NCI-H2029 treated with DMSO at 0.1 percent for 48 hours (cell line): ENCODE data around the gene EXOSC3.
A peak's percentile ranks its signal among the peaks of the same experiment; 100 is the strongest.
"Not testable (repeated sequence)": the region's sequence is repeated elsewhere in the genome, so short reads cannot be mapped to it uniquely, and the experiment has no call there.

ENCODE experiments used
- DNase-seq: peaks from one replicate; lab custom pipeline; 2025; lab: John Stamatoyannopoulos, UW

The EXOSC3 gene

DNA sequence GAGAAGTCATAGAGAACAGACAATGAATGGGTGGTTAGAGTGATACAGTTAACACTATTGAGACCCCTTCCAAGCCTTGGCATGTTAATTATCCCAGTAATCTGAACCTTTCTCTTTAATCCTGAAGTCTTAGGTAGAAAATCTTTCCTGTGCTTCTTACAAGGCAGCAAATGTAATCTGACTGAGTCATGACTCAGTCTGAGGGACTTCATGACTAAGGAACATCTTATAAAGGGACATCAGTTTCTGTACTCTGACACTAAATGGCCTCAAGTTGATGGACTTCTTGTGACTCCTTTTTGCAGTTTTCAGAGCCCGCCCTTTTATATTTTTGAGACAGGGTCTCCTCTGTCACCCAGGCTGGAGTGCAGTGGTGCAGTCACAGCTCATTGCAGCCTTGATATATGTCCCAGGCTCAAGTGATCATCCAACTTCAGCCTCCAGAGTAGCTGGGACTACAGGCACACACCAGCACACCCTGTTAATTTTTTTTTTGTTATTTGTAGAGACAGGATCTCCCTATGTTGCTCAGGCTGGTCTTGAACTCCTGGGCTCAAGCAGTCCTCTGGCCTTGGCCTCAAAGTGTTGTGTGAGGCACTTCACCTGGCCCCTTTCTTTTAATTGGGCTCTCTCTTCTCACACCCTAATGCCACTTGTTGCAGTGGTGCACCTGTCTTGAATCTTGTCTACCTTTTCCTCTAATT, 9.5 kb downstream of the EXOSC3 start:
- DNase-seq, result no peak

DNA sequence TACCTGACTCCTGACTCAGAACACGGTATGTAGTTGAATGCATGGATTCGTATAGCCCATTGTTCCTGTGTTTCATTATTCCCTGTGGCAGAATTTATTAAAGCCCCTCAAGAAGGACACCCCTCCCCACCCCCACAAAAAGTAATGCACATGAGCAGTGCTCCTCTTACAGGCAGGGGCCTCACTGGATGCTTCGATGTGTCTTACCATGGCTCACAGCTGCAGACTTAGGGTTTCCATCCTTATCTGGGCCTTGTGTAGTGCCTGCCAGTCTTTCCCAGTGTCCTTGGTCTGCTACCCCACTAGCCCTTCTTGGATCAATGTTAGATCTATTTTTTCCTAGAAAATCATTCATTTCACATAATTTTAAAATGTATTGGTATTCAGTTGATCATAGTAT, 14.9 kb downstream of the EXOSC3 start:
- no peak for DNase-seq

DNA sequence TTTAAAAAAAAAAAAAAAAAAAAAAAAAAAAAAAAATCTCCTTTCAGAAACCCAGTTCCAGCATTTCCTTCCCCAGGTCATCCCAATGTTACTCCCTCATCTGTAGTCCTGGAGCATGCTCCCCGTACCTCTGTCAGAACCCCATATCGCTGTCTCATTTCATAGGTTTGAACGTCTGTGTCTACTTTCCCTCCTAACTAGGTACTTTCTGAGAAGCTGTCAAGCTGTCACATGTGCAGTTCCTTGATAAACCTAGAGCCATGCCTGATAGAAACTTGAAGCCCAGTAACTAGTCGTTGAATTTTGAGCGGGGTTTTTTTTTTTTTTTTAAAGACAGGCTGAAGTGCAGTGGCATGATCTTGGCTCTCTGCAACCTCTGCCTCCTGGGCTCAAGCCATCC, 15.6 kb downstream of the EXOSC3 start:
- no peak for DNase-seq

DNA sequence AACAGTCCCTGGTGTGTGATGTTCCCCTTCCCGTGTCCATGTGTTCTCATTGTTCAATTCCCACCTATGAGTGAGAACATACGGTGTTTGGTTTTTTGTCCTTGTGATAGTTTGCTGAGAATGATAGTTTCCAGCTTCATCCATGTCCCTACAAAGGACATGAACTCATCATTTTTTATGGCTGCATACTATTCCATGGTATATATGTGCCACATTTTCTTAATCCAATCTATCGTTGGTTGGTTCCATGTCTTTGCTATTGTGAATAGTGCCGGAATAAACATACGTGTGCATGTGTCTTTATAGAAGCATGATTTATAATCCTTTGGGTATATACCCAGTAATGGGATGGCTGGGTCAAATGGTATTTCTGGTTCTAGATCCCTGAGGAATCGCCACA, 19.6 kb downstream of the EXOSC3 start:
- DNase-seq, result not testable (repeated sequence)

DNA sequence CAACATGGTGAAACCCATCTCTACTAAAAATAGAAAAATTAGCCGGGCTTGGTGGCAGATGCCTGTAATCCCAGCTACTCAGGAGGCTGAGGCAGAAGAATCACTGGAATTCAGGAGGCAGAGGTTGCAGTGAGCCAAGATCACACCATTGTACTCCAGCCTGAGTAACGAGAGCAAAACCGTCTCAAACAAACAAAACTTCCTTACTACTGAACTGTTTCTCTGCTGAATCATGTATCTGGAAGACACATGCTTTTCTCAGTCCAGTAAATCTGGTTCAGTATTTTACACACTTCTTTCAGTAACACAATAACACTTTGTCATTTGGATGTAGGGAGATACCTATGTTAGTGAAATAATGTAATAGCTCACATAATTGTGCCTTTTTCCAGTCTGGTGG, 23.4 kb downstream of the EXOSC3 start:
- no peak for DNase-seq

DNA sequence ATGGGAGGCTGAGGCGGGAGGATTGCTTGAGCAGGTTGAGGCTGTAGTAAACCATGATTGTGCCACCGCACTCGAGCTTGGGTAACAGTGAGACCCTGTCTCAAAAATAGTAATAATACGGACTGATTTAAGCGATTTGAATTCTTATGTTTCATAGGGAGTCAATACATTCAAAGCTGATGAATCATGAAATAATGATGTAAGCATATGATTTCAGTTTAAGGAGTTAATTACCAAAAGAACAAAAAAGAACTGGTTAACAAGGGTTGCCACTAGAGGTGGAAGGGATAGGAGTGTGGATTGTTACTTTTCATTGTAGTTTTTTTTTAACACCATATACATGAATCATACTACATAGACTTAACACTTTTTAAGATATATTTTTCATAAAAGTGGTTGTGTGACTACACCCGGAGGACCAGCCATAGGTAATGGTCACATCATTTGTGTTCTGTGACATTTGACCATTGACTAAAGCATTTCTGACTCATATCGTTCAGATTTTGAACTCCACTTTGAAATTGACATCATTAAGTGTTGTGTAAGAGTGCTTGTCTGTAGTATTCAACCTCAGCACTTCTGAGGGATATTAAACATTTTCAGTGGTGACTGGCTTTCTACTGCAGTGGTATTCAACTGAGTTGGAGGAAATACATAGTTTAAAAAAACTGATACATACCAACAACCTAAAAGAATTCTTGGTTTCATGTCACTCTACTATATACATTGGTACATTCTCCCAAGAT, 24.3 kb downstream of the EXOSC3 start:
- no peak for DNase-seq

DNA sequence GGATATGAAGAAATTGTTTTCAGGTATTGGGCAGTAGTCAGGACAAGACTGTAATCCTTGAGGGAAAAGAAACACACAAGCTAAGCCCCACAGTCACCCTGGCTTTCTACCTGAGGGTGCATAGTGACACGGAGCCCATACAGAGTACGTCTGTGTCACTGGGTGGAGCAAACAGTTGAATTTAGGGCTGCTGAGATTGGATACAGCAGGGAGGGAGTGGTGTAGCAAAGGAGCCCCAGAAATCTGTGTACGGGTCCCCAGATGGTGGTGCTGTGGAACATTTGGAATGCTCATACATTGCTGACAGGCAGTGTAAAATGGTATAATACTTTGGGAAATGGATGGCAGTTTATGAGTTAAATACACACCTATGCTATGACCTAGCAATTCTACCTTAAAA, 26.1 kb downstream of the EXOSC3 start:
- no peak for DNase-seq

DNA sequence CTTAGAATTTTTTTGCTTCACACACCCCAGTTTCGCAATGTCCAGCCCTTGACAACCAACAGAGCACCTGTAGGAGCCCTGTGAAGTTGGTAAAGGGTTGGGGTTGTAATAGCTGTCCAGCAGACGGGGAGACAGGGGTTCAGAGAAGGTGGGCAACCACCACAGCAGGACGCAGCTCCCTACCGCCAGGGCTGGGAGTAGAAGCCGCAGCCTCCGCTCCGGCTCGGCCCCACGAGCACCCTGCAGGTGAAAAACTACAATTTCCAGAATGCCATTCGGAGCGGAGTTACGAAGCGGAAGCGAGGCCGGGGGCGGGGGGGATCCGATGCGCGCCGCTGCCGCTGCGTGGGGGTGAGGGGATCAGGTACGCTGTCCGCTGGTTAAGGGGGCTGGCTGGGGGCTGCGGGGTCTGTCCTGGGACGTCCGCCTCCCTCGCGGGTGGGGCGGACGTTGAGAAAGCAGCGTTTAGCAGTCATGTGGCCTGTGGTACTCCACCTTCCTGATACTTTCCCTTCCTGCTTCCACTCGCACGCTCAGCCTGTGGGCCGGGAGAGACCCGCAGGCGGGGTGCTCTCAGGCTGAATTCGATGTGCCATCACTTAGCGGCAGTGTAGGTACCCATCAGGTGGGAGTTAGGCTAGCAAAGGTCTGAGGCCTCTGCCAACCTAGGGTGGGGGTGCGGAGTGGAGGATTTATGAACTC, 31.2 kb downstream of the EXOSC3 start, which contains the start of gene TRMT10B:
TSS of gene TRMT10B (plus strand) at position 317 of the 702 bp plus-strand sequence. CDS start 8,127 bp downstream, outside the sequence.
- peak; percentile 15 for DNase-seq

DNA sequence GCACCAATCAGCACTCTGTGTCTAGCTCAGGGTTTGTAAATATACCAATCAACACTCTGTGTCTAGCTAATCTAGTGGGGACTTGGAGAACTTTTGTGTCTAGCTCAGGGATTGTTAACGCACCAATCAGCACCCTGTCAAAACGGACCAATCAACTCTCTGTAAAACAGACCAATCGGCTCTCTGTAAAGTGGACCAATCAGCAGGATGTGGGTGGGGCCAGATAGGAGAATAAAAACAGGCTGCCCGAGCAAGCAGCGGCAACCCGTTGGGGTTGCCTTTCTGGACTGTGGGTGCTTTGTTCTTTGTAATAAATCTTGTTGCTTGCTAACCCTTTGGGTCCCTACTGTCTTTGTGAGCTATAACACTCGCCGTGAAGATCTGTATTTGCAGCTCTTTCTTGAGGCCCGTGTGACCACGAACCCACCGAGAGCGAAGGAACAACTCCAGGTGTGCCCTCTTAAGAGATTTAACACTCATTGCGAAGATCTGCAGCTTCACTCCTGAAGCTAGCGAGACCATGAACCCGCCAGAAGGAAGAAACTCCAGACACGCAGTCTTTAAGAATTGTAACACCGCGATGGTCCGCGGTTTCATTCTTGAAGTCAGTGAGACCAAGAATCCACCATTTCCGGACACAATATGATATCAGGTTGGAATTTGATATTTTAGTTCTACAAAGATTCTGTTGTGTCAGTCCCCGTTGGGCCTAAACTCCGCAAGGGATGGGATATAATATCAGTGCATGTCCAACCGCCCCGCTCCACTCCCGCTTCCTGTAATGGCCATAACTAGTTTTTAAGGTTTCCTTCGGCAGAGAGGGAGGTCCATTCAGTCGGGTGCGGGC, 32.0 kb downstream of the EXOSC3 start:
- no peak for DNase-seq

DNA sequence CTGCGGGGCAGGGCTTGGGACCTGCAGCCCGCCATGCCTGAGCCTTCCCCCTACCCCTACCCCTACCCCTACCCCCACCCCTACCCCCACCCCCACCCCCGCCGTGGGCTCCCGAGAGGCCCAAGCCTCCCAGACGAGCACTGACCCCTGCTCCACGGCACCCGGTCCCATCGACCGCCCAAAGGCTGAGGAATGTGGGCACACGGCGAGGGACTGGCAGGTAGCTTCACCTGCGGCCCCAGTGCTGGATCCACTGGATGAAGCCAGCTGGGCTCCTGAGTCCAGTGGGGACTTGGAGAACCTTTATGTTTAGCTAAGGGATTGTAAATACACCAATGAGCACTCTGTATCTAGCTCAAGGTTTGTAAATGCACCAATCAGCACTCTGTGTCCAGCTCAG, 32.8 kb downstream of the EXOSC3 start:
- not testable (repeated sequence) for DNase-seq

DNA sequence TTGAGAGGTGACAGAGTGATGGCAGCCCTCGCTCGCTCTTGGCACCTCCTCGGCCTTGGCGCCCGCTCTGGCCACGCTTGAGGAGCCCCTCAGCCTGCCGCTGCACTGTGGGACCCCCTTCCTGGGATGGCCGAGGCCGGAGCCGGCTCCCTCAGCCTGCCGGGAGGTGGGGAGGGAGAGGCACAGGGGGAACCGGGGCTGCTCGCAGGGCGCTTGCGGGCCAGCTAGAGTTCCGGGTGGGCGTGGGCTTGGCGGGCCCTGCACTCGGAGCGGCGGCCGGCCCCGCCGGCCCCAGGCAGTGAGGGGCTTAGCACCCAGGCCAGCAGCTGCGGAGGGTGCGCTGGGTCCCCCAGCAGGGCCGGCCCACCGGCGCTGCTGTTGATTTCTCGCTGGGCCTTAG, 33.2 kb downstream of the EXOSC3 start:
- DNase-seq, result not testable (repeated sequence)

DNA sequence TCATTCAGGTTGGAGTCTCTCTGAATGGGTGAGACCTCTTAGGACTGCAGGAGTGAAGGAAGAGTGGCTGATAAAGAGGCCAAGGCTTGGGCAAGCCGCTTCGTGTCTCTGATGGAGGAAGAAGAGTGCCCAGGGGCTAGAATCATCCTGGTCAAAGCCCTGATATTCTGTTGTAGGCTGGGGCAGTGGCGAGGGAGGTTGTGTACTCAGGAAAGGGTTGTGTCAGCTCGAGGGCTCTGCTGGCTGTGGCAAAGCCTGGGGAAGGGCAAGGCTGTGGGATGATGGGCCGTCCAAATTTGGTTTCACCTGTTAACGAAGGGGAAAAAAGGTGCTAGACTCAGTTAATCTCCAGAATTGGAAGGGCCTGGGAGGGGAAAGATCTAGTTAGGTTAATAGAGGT, 33.7 kb downstream of the EXOSC3 start:
- DNase-seq, result no peak

DNA sequence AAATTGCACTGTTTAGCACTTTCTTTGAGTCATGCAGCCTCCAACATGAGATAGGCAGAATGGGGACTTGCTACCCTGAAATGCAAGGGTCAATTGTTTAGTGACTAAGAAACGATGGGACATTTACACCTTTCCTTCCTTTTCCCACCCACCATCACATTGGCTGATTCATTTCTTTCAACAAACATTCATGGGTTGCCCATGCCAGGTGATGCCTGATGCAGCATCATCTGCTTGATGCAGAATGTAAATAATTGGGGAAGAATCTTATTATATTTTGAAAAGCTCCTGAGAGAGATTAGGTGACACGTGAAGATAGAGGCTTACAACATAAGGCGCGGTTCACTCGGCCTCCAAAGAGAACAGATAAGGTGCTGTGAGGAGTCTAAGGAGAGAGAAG, 35.7 kb downstream of the EXOSC3 start:
- DNase-seq, result no peak

DNA sequence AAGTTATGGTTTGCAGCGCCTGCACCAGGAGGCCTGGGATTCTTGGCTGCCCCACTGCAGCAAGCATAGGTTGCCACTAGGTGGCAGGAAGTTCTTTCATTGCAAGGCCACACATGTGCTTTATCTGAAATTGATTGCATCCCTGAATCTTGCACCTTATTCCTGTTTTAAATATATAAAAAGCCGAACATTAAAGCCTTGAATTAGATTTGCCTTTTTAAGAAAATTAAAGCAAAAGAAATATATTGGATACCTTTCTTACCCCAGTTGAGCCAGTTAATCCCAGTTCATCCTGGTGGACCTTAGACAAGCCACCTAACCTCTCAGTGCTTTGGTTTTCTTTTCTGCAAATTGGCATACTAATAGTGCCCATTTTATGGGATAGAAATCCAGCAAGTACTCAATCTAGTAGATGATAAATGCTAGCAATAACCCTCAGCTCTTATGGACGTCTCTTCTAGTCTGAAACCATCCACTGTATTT, 37.6 kb downstream of the EXOSC3 start:
- DNase-seq, result peak; percentile 12

DNA sequence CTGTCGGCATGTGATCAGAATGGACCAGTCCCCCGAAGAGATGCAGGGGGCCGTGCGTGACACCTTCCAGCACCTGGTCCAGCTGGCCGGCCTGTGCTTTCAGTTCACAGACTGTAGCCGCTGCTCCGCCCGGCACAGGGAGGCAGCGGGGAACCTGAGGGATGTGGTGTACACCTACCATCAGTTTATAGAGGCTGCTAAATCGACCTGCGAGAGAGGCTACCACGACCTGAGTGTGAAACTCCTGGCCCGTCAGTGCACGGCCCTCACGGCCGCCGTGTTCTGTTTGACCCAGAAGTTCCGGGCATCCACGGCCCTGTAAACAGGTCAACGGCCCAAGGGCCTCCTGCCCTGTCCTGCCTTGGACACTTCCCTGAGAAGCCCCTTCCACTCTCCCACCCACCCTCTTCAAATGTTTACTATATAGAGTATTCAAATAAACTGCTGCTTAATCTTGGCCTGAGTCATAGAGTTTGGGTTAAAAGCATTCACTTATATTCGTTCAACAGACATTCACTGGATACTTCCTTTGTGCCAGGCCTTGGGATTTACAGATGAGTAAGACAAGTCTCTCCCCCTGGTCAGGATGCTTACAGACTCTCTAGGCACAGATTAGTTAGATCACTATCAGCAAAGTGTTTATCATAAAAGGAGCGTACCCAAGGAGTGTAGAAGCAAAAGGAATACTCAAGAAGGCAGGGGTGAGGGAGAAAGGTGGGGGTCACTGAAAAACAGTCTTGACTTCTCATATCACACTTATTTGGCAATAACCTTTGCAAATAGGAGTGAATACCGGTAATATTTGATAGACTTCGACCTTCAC, 38.2 kb downstream of the EXOSC3 start:
- DNase-seq, result no peak

DNA sequence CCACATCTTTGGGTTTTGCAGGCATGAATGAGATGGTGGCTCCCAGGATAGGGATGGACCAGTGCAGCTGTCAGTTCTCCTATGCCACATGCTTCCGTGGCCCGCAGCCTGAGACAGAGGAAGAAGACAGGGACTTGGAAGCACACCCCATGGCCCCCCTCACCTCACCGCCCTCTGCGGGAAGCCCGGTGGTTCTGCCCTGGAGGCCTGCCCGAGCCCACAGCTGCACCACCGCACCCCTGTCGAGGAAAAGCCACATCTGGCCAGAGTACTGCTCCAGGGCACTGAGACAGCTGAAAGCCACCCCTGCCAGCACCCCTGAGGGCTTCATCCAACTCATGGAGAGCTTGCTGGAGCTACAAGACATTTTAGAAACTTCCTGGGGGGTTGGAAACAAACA, 38.9 kb downstream of the EXOSC3 start:
- no peak for DNase-seq

DNA sequence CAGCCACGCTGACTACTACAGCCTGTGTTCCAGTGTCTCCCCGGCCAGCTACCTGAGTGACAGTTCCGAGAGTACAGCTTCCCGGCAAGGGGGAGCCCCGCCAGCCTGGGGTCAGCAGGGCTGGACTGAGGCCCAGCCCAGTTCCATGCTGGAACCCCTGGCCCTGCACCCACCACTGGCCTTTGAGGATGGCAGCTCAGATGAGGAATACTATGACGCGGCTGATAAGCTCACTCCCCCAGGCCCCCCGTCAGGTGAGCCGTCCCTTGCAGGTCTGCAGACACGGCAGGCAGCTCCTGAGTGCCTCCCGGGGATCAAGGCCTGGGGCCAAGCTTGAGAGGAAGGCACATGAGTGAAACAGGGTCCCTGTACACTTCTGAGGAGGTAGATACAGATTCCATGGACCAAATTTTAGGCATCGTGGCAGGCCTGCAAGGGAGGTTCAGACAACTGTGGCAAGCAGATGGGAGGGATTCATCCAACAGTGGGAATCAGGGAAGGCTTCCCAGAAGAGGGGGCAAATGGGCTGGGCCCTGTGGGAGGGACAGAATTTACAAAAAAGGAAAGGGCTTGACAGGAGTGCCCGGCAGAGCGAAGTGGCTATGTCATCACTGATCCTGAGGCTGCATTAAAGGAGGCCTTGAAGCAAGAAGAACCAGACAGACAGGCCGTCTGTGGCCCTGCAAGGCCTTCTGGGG, 44.1 kb downstream of the EXOSC3 start:
- DNase-seq, result no peak

DNA sequence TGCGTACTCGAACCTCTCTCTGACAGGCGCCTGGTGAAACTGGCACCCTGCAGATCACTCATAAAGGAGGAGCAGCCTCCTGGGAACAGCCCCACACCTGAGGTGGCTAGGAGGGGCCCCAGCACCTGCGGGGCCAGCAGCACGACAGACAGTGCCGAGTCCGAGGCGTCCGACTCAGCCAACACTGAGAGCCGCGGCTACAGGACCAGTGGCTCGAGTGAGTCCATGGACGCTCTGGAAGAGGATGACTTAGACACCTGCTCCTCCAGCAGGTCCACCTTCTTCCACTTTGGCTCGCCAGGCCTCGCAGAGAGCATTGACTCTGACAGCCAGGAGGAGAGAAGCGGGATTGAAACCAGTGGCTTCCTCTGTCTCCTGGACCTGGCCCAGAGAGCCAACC, 44.7 kb downstream of the EXOSC3 start:
- DNase-seq, result no peak

DNA sequence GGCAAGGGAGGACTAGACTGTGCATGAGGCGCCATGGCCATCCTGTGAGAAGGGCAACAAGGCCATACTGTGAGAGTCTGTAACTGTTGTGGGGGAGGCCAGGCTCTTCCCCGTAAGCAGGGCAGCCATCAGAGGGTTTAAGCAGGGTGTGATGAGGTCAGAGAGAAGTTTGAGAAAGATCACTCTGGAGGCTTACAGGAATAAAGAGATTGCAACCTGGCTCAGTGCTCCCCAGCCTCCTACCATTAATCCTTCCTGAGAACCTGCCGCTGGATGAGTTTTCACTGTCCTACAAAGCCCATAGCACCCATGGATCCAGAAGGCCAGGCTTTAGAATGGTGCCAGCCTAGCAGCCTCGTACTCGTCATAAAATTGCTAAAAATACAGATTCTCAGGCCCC, 45.6 kb downstream of the EXOSC3 start:
- no peak for DNase-seq

DNA sequence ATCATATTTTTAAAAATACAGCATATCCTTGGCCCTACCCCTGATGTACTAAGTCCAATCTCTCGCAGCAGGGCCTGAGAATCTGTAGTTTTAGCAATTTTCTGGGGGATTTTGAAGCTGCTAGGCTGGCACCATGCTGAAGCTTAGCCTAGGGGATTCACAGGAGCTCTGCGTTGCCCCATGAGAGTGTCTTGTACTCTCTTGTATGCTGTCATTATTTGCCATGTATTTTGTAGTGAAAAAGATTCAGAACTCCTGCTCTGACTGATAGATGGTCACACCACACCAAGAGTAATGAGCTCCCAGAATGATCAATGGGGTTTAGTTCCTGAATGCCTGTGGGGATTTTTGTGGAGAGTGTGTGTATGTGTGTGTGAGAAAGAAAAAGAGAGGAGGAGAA, 51.9 kb downstream of the EXOSC3 start:
- DNase-seq, result no peak
